Effector memory CD4-positive, alpha-beta T cell (primary cell): ENCODE data around the gene GREB1.

Experiments
- DNase-seq, 3 donors: peaks; one replicate each; pipeline ENCODE4 v3.0.0-alpha.2; 2020
- H3K27ac ChIP-seq: 2 replicates; pipeline ENCODE4 v1.7.0; 2013; ENCODE audit warnings: mild to moderate bottlenecking, low read length, moderate library complexity; ENCODE audit not compliant: insufficient read depth, poor library complexity, severe bottlenecking
- H3K27me3 ChIP-seq: replicated peaks from 2 replicates; pipeline ENCODE4 v1.7.0; 2013; ENCODE audit warnings: mild to moderate bottlenecking, low read length; ENCODE audit not compliant: insufficient read depth, control insufficient read depth, poor library complexity, severe bottlenecking
- H3K36me3 ChIP-seq: 2 replicates; pipeline ENCODE4 v1.7.0; 2013; ENCODE audit warnings: mild to moderate bottlenecking, low read length, moderate library complexity; ENCODE audit not compliant: control insufficient read depth, insufficient read depth
- H3K4me1 ChIP-seq: 2 replicates; pipeline ENCODE4 v1.7.0; 2013; ENCODE audit warnings: low read length, mild to moderate bottlenecking; ENCODE audit not compliant: control insufficient read depth, insufficient read depth, poor library complexity, severe bottlenecking
- H3K4me3 ChIP-seq: 2 replicates; pipeline ENCODE4 v1.7.0; 2013; ENCODE audit warnings: low read length, low read depth, mild to moderate bottlenecking; ENCODE audit not compliant: insufficient read depth, poor library complexity, severe bottlenecking
- H3K9me3 ChIP-seq: 2 replicates; pipeline ENCODE4 v1.7.0; 2013; ENCODE audit warnings: mild to moderate bottlenecking, low read length, moderate library complexity; ENCODE audit not compliant: control insufficient read depth

Gene GREB1

DNA sequence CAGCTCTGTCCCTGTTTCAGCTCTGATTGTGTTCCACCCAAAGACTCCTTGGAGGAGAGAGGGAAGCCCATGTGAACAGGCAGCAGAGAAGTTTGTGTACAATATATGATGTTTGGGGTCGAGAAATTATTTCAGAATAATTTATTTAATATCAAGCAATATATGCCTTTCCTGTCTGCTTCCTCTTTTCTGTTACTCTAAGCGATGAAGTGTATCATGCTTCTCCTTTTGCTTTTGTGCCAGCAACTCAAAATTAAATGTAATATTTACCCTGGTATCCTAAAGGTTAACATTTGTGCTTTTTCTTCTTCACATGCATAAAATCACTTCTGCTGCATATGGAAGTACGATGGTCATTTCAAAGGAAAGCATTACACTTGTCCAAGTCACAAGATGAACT lies 138.6 kb downstream of the GREB1 start:
- no peak for DNase-seq
- Histone ChIP-seq H3K27me3 (no peaks in the 10 kb centered on the region), H3K9me3 (no peaks in the 10 kb centered on the region)

DNA sequence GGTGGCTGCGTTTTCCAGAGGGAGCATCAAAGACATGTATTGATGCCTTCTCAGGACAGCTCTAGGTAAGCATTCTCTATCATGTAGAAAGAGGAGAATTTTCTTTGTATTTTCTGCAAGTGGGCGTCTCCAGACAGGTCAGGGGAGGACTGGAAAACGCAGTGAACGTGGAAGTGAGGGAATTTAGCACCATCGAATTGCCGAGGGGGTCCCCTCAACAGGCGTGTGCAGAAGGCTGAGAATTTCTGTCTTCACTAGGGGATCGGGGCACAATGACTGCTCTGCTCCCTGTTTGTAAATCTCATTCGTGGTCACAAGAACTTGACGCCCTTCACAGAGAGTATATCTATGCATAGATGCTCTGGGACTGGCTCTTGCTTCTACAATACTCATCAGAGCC lies 141.1 kb downstream of the GREB1 start:
- Histone ChIP-seq H3K4me3 (no peak overlapping the region), H3K9me3 (no peaks in the 10 kb centered on the region), H3K27ac (no peak overlapping the region), H3K36me3 (no peaks in the 10 kb centered on the region), H3K27me3 (peaks cover 3% of the 10 kb centered on the region), H3K4me1 (no peaks in the 10 kb centered on the region)
- no peak for DNase-seq

More for the DNA sequence above, 138.6 kb downstream of the GREB1 start:
- no peaks in the 10 kb centered on the region for H3K36me3 ChIP-seq
- H3K27ac ChIP-seq, result no peak overlapping the region
- H3K4me3 ChIP-seq, result no peak overlapping the region
- no peaks in the 10 kb centered on the region for H3K4me1 ChIP-seq

DNA sequence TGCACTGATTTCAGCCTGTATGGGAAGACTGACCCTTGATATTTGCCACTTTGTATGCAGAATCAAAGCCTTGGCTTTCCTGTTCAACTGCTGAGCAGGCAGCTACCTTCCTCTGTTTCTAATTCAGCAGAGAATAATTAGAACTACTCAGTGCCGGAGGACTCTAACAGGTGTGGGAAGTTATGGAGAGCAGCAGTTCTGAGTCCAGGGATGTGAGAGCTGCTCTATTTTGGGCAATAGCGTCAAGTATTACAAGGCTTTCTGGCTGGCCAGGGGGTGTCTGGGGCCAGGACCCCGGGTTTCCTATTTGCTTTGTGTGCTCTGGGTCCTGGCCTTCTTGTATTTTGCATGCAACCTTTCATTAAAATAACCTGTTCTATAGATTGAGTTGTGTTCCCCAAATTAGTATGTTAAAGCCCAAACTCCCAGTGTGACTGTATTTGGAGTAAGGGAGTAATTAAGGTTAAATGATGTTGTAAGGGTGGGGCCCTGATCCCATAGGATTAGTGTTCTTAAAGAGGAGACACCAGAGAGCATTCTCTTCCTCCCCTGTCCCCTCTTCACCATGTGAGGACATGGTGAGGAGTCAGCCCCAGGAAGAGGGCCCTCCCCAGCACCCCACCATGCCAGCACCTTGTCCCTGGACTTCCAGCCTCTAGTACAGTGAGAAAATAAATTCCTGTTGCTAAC lies 141.7 kb downstream of the GREB1 start:
- H3K27me3 ChIP-seq, result peaks cover 3% of the 10 kb centered on the region
- DNase-seq, result no peak

DNA sequence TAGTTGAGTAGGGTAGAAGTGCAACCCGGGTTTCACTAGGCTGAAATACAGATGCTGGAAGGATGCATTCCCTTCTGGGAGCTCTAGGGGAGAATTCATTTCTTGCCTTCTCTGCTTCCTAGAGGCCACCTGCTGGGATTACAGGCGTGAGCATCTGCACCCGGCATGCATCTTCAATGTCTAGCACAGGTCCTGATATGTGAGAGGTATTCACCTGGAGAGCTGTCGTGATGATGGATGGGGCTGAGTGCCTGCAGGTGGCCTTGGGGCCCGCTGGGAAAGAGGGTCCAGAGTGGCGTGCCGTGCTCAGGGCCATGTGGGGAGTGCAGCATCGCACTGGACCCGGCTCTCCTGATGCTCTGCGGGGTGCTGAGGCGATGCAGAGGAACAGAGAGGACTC lies 142.8 kb downstream of the GREB1 start:
- no peak overlapping the region for H3K27ac ChIP-seq
- H3K36me3 ChIP-seq, result no peaks in the 10 kb centered on the region
- no peaks in the 10 kb centered on the region for H3K9me3 ChIP-seq
- H3K27me3 ChIP-seq, result peaks cover 3% of the 10 kb centered on the region
- no peaks in the 10 kb centered on the region for H3K4me1 ChIP-seq
- DNase-seq, result no peak
- H3K4me3 ChIP-seq, result no peak overlapping the region

More for the DNA sequence above, 141.7 kb downstream of the GREB1 start:
- H3K27ac ChIP-seq, result no peak overlapping the region
- no peak overlapping the region for H3K4me3 ChIP-seq
- H3K9me3 ChIP-seq, result no peaks in the 10 kb centered on the region
- H3K4me1 ChIP-seq, result no peaks in the 10 kb centered on the region
- H3K36me3 ChIP-seq, result no peaks in the 10 kb centered on the region

DNA sequence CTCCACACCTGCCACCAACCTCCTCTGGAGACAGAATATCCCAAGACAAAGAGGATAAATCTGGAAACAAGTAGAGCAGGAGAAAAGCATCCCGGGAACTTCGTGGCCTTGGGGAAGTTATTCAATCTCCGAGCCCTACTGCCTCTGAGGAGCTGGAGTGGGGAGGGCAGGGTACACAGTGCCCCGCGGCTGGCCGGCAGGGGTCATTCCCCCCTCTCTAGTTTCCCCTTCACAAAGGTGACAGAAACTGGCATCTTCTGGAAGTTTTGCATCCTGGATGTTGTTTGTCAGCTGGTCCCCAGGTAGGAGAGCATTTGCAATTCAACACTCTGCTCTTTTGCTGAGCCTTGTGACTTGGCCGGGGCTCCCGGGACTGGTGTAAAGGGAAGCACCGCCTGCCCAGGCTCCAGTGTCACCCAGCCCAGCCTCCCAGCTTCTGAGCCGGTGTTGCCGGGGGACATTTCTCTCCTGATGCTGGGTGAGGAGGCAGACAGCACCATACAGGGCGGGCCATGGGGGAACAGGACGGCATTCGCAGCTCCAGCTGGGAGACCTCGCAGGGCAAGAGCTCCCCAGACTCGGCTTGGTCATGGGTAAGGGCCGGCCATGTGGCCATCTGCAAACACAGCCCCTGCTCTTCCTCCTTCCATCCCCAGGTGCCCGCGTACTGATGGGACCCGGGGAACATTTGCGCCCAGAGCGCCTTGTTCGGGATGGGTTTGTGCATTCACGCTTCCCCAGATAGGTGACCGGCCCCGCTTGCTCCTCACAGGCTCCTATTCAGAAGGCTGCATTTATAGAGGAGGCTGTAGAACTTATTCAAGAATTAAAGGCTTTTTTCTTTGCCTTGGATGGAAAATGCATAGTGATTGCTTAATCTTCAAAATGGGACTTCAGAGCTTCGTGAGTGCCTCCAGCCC lies 143.6 kb downstream of the GREB1 start:
- Histone ChIP-seq H3K36me3 (no peaks in the 10 kb centered on the region), H3K9me3 (no peaks in the 10 kb centered on the region), H3K27ac (no peak overlapping the region), H3K4me1 (no peaks in the 10 kb centered on the region), H3K4me3 (no peak overlapping the region), H3K27me3 (peaks cover 3% of the 10 kb centered on the region)
- DNase-seq, result no peak

DNA sequence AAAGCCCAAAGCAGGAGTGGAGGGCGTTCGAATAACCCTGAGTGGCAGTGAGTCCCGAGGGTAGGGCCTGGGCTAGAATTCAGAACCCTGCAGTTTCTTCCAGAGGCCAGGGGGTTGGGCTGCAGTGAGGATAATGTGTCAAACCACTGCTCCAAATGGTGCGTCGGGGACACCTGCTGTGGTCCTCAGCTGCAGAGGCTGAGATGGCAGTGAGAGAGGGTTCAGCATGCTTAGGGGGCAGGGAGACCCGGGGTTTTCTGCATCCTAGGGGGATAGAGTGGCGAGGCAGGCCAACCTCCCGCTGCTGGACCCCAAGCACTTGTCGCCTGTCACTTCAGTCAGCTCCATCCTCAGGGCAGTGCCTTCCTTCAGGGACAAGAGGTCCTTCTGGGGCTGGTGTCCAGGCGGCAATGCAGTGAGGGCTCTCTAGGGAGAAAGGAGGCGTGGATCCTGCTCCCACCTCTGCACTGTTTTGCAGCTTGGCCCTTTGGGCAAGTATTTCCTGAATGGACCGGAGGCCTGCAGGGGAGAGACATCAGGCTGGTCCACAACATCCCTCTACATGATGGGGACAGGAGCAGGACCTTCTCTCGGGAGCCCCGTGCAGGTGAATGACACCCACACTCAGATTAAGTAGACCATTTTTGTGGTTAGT lies 144.6 kb downstream of the GREB1 start:
- no peaks in the 10 kb centered on the region for H3K4me1 ChIP-seq
- no peak overlapping the region for H3K4me3 ChIP-seq
- H3K27ac ChIP-seq, result no peak overlapping the region
- no peaks in the 10 kb centered on the region for H3K9me3 ChIP-seq
- no peaks in the 10 kb centered on the region for H3K36me3 ChIP-seq
- DNase-seq, result no peak
- peaks cover 3% of the 10 kb centered on the region for H3K27me3 ChIP-seq

DNA sequence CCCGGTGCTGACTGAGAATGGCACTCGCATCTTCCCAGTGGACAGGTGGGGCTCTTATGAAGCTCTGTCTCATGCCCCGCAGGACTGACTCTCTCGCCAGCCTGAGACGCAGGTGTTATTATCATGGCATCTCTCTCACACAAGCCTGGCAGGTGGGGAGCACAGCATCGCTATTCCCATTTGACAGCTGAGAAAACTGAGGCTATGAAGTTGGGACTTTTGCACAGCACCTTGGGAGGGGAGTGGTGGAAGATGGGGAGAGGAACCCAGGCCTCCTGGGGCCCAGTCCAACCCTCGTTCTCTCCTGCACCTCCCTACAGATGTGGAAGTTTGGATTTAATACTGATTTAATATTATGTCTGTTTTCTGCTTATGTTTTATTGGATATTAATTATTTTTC lies 145.2 kb downstream of the GREB1 start:
- no peaks in the 10 kb centered on the region for H3K9me3 ChIP-seq
- H3K4me3 ChIP-seq, result no peak overlapping the region
- H3K27ac ChIP-seq, result no peak overlapping the region
- no peak for DNase-seq
- no peaks in the 10 kb centered on the region for H3K36me3 ChIP-seq
- no peaks in the 10 kb centered on the region for H3K4me1 ChIP-seq
- peaks cover 5% of the 10 kb centered on the region for H3K27me3 ChIP-seq

DNA sequence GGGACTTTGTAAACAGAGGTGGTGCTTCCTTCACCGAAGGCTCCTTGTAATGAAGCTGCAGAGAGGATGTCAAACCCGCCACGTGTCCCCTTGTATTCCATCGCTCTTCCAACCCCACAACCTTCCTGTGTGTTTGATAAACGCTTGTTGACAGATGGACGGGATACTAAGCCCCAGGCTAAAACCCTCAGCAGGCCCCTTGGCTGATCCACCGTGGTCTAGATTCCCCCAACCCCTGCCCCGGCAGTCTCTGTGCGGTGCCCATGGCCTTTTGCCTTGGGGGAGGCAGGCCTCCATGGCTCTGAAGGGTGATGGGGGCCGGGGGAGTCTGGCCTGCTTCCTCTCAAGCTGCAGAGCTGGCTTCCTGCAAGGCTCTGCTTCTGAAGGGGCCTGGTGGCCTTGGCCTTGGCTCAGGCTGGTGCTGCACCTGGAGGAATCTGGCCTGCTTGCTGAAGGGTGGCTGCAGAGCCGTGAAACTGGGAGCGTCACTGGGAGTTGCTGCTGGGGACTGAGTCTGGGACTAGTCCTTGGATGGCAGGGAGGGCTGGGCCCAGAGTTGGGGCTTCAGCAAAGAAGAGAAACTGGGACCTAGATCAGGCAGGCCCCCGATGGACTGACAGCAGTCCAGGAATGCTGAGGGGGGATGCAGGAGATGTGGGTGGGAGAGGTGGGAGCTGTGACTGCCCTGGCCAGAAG lies 145.8 kb downstream of the GREB1 start:
- Histone ChIP-seq H3K4me3 (no peak overlapping the region), H3K9me3 (no peaks in the 10 kb centered on the region), H3K27me3 (peaks cover 5% of the 10 kb centered on the region), H3K27ac (no peak overlapping the region), H3K36me3 (no peaks in the 10 kb centered on the region), H3K4me1 (no peaks in the 10 kb centered on the region)
- DNase-seq, result no peak

DNA sequence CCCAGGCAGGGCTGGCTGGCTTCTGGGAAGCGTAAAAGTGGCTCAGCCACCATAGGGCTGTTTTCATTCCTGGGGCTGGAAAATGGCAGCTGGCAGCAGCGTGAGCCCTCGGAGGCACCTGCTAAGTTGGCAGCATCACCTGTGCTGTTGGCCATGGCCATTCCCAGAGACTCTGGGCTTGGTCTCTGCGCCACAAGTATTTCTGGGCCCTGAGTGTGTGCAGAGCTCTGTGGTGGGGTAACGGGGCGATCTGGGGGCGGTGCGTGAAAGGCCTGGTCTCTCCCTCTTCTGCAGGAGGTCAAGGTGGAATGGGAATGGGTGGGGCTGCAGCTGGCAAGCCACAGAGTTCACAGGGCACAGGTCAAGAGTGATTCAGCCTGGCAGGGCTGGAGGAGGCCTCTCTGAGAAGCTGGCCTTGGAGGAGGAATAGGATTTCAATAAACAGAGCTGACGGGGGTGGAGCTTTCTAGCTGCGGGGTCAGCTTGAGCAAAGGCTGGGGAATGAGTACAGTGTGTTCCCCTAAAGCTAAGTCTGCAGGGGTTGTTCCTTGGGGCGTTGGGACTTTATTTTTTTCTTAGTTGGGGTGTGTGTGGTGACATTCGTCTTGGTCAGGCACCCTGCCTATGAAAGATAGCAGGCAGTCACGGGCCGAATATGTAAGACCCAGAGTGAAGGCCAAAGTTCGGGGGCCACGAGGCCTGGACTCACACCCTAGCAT lies 146.5 kb downstream of the GREB1 start:
- Histone ChIP-seq H3K4me1 (no peaks in the 10 kb centered on the region), H3K27ac (no peak overlapping the region), H3K27me3 (peaks cover 5% of the 10 kb centered on the region), H3K4me3 (no peak overlapping the region), H3K36me3 (no peaks in the 10 kb centered on the region), H3K9me3 (no peaks in the 10 kb centered on the region)
- DNase-seq, result no peak
